ENCODE results near the gene EFNA5.
A peak's percentile ranks its signal among the peaks of the same experiment; 100 is the strongest.

EFNA5 gene

DNA sequence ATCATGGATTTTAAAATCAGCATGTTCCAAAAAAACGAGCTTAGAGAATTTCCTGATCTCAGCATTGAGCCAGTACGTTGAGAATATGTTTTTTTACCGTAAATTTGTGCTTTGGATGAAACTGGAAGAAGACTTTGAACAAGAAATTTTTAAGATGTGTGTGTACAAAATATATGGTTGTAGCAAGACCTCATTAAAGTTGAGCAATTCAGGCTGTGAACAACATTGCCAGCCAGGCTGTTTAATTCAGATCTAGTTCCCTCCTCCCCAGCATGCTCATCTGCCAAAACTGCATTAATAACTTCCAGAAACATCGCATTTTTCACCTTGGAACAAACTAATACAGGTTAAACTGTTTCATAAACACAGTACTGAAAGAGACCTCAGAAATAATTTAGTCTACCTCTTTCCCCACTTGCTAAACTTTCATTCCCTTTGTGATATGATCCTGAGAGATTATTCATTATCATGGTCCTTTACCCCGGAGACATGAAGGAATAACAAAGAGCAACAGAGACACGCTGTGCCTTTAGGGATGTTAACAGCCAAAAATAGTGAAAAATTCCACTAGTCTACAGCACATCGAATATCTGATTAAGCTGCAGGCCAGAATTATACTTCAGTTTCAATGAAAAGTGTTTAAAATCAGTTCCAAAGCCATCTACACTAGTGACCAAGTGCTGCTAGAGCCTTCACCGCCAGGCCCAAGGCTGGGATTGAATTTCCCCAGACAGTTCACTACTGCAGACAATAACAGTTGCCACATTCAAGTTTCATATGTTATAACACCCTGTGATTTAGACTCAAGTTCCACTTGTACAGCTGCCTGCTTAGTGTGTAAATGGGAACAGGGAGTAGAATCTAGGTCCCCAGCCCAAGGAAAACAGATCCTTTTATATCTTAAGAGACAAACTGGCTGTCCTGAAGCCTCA is 89.6 kb downstream of the EFNA5 start:
- peaks cover 34% of the 10 kb centered on the region for H3K4me1 ChIP-seq (ENCODE audit: control insufficient read depth, insufficient read depth, low read length)
- no peak overlapping the region for H3K9ac ChIP-seq (ENCODE audit: low read depth, low read length)
- no peaks in the 10 kb centered on the region for H3K36me3 ChIP-seq (ENCODE audit: control insufficient read depth, insufficient read depth, low read length)
- no peaks in the 10 kb centered on the region for H3K27me3 ChIP-seq (ENCODE audit: control insufficient read depth, insufficient read depth, low read length)
- H3K4me3 ChIP-seq (ENCODE audit: low read depth, low read length), result no peak overlapping the region
- no peak overlapping the region for H3K27ac ChIP-seq (ENCODE audit: low read depth, low read length)
- H3K9me3 ChIP-seq (ENCODE audit: control insufficient read depth, insufficient read depth, low read length), result no peaks in the 10 kb centered on the region

- no peaks in the 10 kb centered on the region for H3K36me3 ChIP-seq (ENCODE audit: control insufficient read depth, insufficient read depth, low read length)
- peak overlapping the region; percentile 5 for H3K27ac ChIP-seq (ENCODE audit: low read depth, low read length)
- H3K4me1 ChIP-seq (ENCODE audit: control insufficient read depth, insufficient read depth, low read length), result peaks cover 46% of the 10 kb centered on the region
- H3K27me3 ChIP-seq (ENCODE audit: control insufficient read depth, insufficient read depth, low read length), result no peaks in the 10 kb centered on the region
- no peak overlapping the region for H3K9ac ChIP-seq (ENCODE audit: low read depth, low read length)
- no peak overlapping the region for H3K4me3 ChIP-seq (ENCODE audit: low read depth, low read length)
- no peaks in the 10 kb centered on the region for H3K9me3 ChIP-seq (ENCODE audit: control insufficient read depth, insufficient read depth, low read length)
Observed at GRCh38 chr5:107578051-107578635, 92.6 kb downstream of the EFNA5 start.

GRCh38 chr5:107577394-107577950 is 93.3 kb downstream of the EFNA5 start:
- Histone ChIP-seq H3K27me3 (ENCODE audit: control insufficient read depth, insufficient read depth, low read length) (no peaks in the 10 kb centered on the region), H3K9ac (ENCODE audit: low read depth, low read length) (no peak overlapping the region), H3K36me3 (ENCODE audit: control insufficient read depth, insufficient read depth, low read length) (no peaks in the 10 kb centered on the region), H3K27ac (ENCODE audit: low read depth, low read length) (peak overlapping the region; percentile 53), H3K4me1 (ENCODE audit: control insufficient read depth, insufficient read depth, low read length) (peaks cover 52% of the 10 kb centered on the region), H3K4me3 (ENCODE audit: low read depth, low read length) (no peak overlapping the region), H3K9me3 (ENCODE audit: control insufficient read depth, insufficient read depth, low read length) (no peaks in the 10 kb centered on the region)

DNA sequence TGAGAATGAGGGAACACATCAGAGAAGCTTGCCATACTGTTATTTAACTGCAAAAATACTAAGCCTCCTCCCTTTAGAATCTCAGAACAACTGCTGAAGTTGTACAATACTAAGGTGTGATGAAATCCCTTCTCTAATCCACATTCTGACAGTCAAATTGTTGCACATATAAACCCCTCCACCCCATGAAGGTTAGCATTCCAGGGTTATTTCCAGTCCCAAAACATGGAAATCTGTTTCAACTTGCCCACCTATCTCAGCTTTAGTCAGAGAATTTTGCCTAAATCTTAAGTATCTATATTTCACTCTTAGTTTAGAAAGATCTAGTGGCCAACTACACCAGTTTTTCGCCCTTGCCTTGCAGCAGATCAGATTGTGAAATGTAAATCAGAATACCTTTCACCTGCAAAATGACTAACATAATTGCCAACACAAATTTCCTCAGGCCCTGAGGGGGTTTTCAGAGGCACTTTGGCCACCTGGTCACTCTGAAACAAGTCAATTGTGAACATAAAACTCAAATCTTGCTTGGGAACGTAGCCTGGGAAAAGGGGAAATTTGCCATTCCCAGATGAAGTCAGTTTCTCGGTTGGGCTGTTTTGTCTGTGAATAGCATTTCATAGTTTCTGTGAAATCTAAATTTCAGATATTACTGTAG is 93.9 kb downstream of the EFNA5 start:
- Histone ChIP-seq H3K27me3 (ENCODE audit: control insufficient read depth, insufficient read depth, low read length) (no peaks in the 10 kb centered on the region), H3K4me3 (ENCODE audit: low read depth, low read length) (no peak overlapping the region; the same call in 1 of the 2 replicates), H3K4me1 (ENCODE audit: control insufficient read depth, insufficient read depth, low read length) (peaks cover 57% of the 10 kb centered on the region), H3K27ac (ENCODE audit: low read depth, low read length) (peak overlapping the region; percentile 53), H3K9me3 (ENCODE audit: control insufficient read depth, insufficient read depth, low read length) (no peaks in the 10 kb centered on the region), H3K9ac (ENCODE audit: low read depth, low read length) (no peak overlapping the region), H3K36me3 (ENCODE audit: control insufficient read depth, insufficient read depth, low read length) (no peaks in the 10 kb centered on the region)

- Histone ChIP-seq H3K9ac (ENCODE audit: low read depth, low read length) (no peak overlapping the region), H3K27ac (ENCODE audit: low read depth, low read length) (no peak overlapping the region), H3K4me1 (ENCODE audit: control insufficient read depth, insufficient read depth, low read length) (peaks cover 57% of the 10 kb centered on the region), H3K27me3 (ENCODE audit: control insufficient read depth, insufficient read depth, low read length) (no peaks in the 10 kb centered on the region), H3K36me3 (ENCODE audit: control insufficient read depth, insufficient read depth, low read length) (no peaks in the 10 kb centered on the region), H3K9me3 (ENCODE audit: control insufficient read depth, insufficient read depth, low read length) (no peaks in the 10 kb centered on the region), H3K4me3 (ENCODE audit: low read depth, low read length) (no peak overlapping the region)
Observed at GRCh38 chr5:107576155-107576554, 94.6 kb downstream of the EFNA5 start.

- peaks cover 70% of the 10 kb centered on the region for H3K4me1 ChIP-seq (ENCODE audit: control insufficient read depth, insufficient read depth, low read length)
- H3K9me3 ChIP-seq (ENCODE audit: control insufficient read depth, insufficient read depth, low read length), result no peaks in the 10 kb centered on the region
Observed at GRCh38 chr5:107574287-107574686, 96.5 kb downstream of the EFNA5 start.

GRCh38 chr5:107572715-107573368 is 97.9 kb downstream of the EFNA5 start:
- H3K36me3 ChIP-seq (ENCODE audit: control insufficient read depth, insufficient read depth, low read length), result no peaks in the 10 kb centered on the region
- peaks cover 74% of the 10 kb centered on the region for H3K4me1 ChIP-seq (ENCODE audit: control insufficient read depth, insufficient read depth, low read length)
- no peaks in the 10 kb centered on the region for H3K9me3 ChIP-seq (ENCODE audit: control insufficient read depth, insufficient read depth, low read length)
- H3K4me3 ChIP-seq (ENCODE audit: low read depth, low read length), result no peak overlapping the region
- no peaks in the 10 kb centered on the region for H3K27me3 ChIP-seq (ENCODE audit: control insufficient read depth, insufficient read depth, low read length)
- H3K9ac ChIP-seq (ENCODE audit: low read depth, low read length), result no peak overlapping the region
- peak overlapping the region; percentile 73 for H3K27ac ChIP-seq (ENCODE audit: low read depth, low read length)

More at GRCh38 chr5:107574287-107574686, 96.5 kb downstream of the EFNA5 start:
- Histone ChIP-seq H3K27ac (ENCODE audit: low read depth, low read length) (no peak overlapping the region), H3K9ac (ENCODE audit: low read depth, low read length) (no peak overlapping the region), H3K36me3 (ENCODE audit: control insufficient read depth, insufficient read depth, low read length) (no peaks in the 10 kb centered on the region), H3K27me3 (ENCODE audit: control insufficient read depth, insufficient read depth, low read length) (no peaks in the 10 kb centered on the region), H3K4me3 (ENCODE audit: low read depth, low read length) (no peak overlapping the region)

DNA sequence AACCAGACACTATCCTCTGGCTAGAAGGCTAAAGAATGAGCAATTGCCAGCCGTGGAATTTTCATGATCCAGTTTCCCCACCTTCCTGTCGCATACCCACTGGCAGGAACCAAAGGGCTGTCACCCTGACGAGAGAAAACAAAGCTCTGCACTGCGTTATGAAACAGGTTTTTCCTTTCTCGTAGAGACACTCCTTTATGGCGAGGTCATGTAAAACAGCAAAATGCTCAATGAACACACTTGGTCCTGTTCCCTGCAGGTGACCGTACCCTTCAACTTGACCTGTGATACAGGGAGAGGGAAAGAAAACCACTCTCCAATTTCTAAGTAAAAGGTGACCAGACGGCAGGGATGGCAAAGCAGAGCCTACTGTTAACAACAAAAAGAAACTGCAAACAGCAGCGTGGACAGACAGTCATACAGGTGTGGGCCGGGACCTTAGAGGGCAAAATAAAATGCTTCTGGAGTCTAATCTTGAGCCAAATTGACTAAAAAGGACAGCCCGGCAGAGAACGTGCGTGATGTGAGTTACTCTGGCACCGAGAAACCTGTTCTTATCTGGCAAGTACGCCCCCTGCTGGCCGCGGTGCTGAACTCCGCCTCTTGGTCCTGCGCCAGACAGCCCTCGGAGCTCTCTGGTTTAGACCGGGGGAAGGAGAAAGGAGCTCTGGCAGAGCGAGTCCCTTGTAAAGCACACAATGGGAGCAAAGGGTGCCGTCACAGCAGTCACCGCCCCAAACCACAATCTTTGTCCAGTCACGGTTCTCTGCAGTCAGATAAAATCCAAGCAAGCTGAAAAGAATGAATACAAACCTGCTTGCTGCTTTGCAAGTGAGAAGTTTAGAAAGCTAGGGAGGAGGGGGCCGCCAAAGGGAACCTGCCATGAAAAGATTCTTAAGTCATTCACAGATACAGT is 98.9 kb downstream of the EFNA5 start:
- peak overlapping the region; percentile 83 for H3K27ac ChIP-seq (ENCODE audit: low read depth, low read length)
- peak overlapping the region; percentile 39 for H3K4me3 ChIP-seq (ENCODE audit: low read depth, low read length)

DNA sequence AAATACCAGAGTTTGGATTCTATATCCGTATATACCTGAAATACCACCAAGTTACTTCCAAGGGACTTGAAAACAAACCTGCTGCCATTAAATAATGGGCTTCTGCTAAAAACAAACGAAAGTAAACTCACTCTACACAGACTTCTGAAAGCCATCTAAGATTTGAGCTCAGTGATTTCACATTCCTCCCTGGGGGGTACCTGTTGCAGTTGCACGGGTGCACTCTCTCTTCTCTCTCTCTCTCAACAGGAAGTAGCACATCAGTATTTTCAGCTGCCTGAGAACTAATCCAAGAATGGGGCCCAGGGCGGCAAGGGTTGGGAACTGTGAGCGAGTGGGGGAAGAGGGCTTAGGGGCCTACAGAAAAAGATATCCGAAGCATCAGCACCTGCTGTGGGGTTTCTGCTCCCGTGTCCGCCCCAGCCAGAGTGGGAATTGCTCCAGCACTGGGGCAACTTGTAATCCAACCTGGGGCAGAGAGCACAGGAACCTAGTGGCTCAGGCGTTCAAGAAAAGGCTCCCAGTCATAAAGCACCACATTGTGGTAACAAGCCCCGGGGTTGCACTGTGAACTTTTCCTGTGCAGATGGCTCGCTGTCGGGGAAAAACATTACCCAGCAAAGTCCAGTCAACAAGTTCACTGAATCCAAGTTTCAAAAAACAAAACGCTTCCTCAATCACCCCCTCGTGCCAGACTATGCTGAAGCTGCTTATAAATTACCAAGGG is 99.8 kb downstream of the EFNA5 start:
- Histone ChIP-seq H3K9me3 (ENCODE audit: control insufficient read depth, insufficient read depth, low read length) (no peaks in the 10 kb centered on the region), H3K9ac (ENCODE audit: low read depth, low read length) (no peak overlapping the region), H3K4me3 (ENCODE audit: low read depth, low read length) (no peak overlapping the region), H3K36me3 (ENCODE audit: control insufficient read depth, insufficient read depth, low read length) (no peaks in the 10 kb centered on the region), H3K27me3 (ENCODE audit: control insufficient read depth, insufficient read depth, low read length) (no peaks in the 10 kb centered on the region), H3K4me1 (ENCODE audit: control insufficient read depth, insufficient read depth, low read length) (peaks cover 73% of the 10 kb centered on the region), H3K27ac (ENCODE audit: low read depth, low read length) (peak overlapping the region; percentile 83)

More for the DNA sequence above, 98.9 kb downstream of the EFNA5 start:
- Histone ChIP-seq H3K36me3 (ENCODE audit: control insufficient read depth, insufficient read depth, low read length) (no peaks in the 10 kb centered on the region), H3K27me3 (ENCODE audit: control insufficient read depth, insufficient read depth, low read length) (no peaks in the 10 kb centered on the region), H3K4me1 (ENCODE audit: control insufficient read depth, insufficient read depth, low read length) (peaks cover 73% of the 10 kb centered on the region), H3K9me3 (ENCODE audit: control insufficient read depth, insufficient read depth, low read length) (no peaks in the 10 kb centered on the region), H3K9ac (ENCODE audit: low read depth, low read length) (peak overlapping the region; percentile 55)
